IMR-90 (cell line): ENCODE data around the gene JMJD1C. TPM values are rescaled to one million over a fixed set of nuclear protein-coding genes. Genes with fewer than 3 reads are reported as not detected.

Source experiments
- ATAC-seq: fragments of 200-7000 bp; cut with Tn5 transposase; 2 replicates; pipeline ENCODE4 v1.9.1; 2020; ENCODE audit warnings: low read depth, mild to moderate bottlenecking, moderate library complexity
- BruUV-seq: library from RNA; stranded (reverse); fragments of 400-500 nt; replicated peaks from 2 replicates; lab custom pipeline; 2021; lab: Mats Ljungman, UMichigan
- CTCF ChIA-PET: fragments of 300-600 bp; formaldehyde crosslinking; extraction: SDS; loops from one replicate; lab custom pipeline; 2021; ENCODE audit warnings: antibody characterized with exemption; lab: Yijun Ruan, JAX
- POLR2A ChIA-PET: fragments of 300-600 bp; sonication (Branson Sonifier 250); formaldehyde crosslinking; loops from one replicate; lab custom pipeline; 2022; ENCODE audit warnings: antibody characterized with exemption; ENCODE audit not compliant: unreplicated experiment; lab: Charles Lee
- DNase-seq: peaks from one replicate; pipeline ENCODE4 v3.0.0; 2013
- H2AFZ ChIP-seq: replicated peaks from 2 replicates; pipeline ENCODE3; 2013; ENCODE audit warnings: low read length, mild to moderate bottlenecking; ENCODE audit not compliant: poor library complexity
- H2AK5ac ChIP-seq: 2 replicates; pipeline ENCODE4 v1.6.1; 2013; ENCODE audit warnings: low read depth, low read length, inconsistent platforms
- H2AK9ac ChIP-seq: replicated peaks from 2 replicates; pipeline ENCODE3; 2013; ENCODE audit warnings: mild to moderate bottlenecking, low read depth, low read length, moderate library complexity; ENCODE audit not compliant: poor library complexity
- H2BK120ac ChIP-seq: 2 replicates; pipeline ENCODE4 v1.6.1; 2013; ENCODE audit warnings: low read depth, low read length, inconsistent platforms
- H2BK15ac ChIP-seq: 3 replicates; pipeline ENCODE4 v1.6.1; 2013; ENCODE audit warnings: low read depth, low read length, inconsistent platforms
- H2BK20ac ChIP-seq: 2 replicates; pipeline ENCODE4 v1.6.1; 2013; ENCODE audit warnings: low read depth, mild to moderate bottlenecking, inconsistent platforms, low read length, moderate library complexity
- H2BK5ac ChIP-seq: 2 replicates; pipeline ENCODE4 v1.6.1; 2013; ENCODE audit warnings: mild to moderate bottlenecking, low read depth, low read length, inconsistent platforms; ENCODE audit not compliant: poor library complexity, severe bottlenecking
- H3K14ac ChIP-seq: replicated peaks from 2 replicates; pipeline ENCODE4 v1.6.1; 2013; ENCODE audit warnings: low read depth, low read length, inconsistent platforms
- H3K18ac ChIP-seq: 2 replicates; pipeline ENCODE4 v1.6.1; 2013; ENCODE audit warnings: low read depth, low read length, control low read depth
- H3K23ac ChIP-seq: 2 replicates; pipeline ENCODE4 v1.6.1; 2013; ENCODE audit warnings: low read depth, low read length, inconsistent platforms
- H3K27ac ChIP-seq: 2 replicates; pipeline ENCODE4 v1.5.1; 2013; ENCODE audit warnings: mild to moderate bottlenecking, control low read depth, low read length; ENCODE audit not compliant: insufficient read depth
- H3K27me3 ChIP-seq: 2 replicates; pipeline ENCODE4 v1.6.1; 2013; ENCODE audit warnings: low read length; ENCODE audit not compliant: control insufficient read depth, insufficient read depth
- H3K36me3 ChIP-seq: 2 replicates; pipeline ENCODE4 v1.6.1; 2013; ENCODE audit warnings: low read length, mixed read lengths; ENCODE audit not compliant: control insufficient read depth, insufficient read depth
- H3K4ac ChIP-seq: 2 replicates; pipeline ENCODE4 v1.6.1; 2013; ENCODE audit warnings: low read depth, low read length, inconsistent platforms
- H3K4me1 ChIP-seq: 2 replicates; pipeline ENCODE4 v1.6.1; 2013; ENCODE audit warnings: low read length, mixed read lengths; ENCODE audit not compliant: control insufficient read depth, insufficient read depth
- H3K4me2 ChIP-seq: 2 replicates; pipeline ENCODE4 v1.6.1; 2013; ENCODE audit warnings: low read depth, mild to moderate bottlenecking, control low read depth, low read length, moderate library complexity
- H3K4me3 ChIP-seq: 2 replicates; pipeline ENCODE4 v1.5.1; 2013; ENCODE audit warnings: low read depth, mild to moderate bottlenecking, control low read depth, low read length, moderate library complexity; ENCODE audit not compliant: insufficient read depth
- H3K56ac ChIP-seq: 2 replicates; pipeline ENCODE4 v1.6.1; 2013; ENCODE audit warnings: low read length, inconsistent platforms; ENCODE audit not compliant: insufficient read depth; ENCODE audit errors: extremely low read depth
- H3K79me1 ChIP-seq, 2 experiments: 2 replicates each; pipeline ENCODE4 v1.6.1; 2013; ENCODE audit warnings: low read length in 2 of 2, inconsistent platforms in 1 of 2, low read depth in 1 of 2
- H3K9ac ChIP-seq: 2 replicates; pipeline ENCODE4 v1.6.1; 2013; ENCODE audit warnings: low read depth, low read length, control low read depth
- H3K9me1 ChIP-seq: 2 replicates; pipeline ENCODE4 v1.6.1; 2013; ENCODE audit warnings: low read length, inconsistent platforms; ENCODE audit not compliant: insufficient read depth
- H3K9me3 ChIP-seq: 2 replicates; pipeline ENCODE4 v1.6.1; 2013; ENCODE audit warnings: low read length; ENCODE audit not compliant: control insufficient read depth, insufficient read depth
- H4K20me1 ChIP-seq: 2 replicates; pipeline ENCODE4 v1.6.1; 2013; ENCODE audit warnings: low read length, inconsistent platforms; ENCODE audit not compliant: insufficient read depth
- H4K5ac ChIP-seq: 2 replicates; pipeline ENCODE4 v1.6.1; 2013; ENCODE audit warnings: mild to moderate bottlenecking, low read depth, low read length, control low read depth
- H4K8ac ChIP-seq, 2 experiments: 2 replicates each; pipeline ENCODE4 v1.6.1; 2013; ENCODE audit warnings: low read depth in 2 of 2, low read length in 2 of 2, control low read depth in 1 of 2, inconsistent platforms in 1 of 2
- H4K91ac ChIP-seq: 2 replicates; pipeline ENCODE4 v1.6.1; 2013; ENCODE audit warnings: low read depth, low read length, inconsistent platforms; ENCODE audit not compliant: insufficient read depth
- BHLHE40 ChIP-seq: fragments of 150-350 bp; IDR thresholded peaks from 2 replicates; pipeline ENCODE4 v1.6.1; 2016; ENCODE audit warnings: mild to moderate bottlenecking, low read depth, low read length
- FOS ChIP-seq: fragments of 150-350 bp; IDR thresholded peaks from 2 replicates; pipeline ENCODE4 v1.6.1; 2016; ENCODE audit warnings: low read depth, low read length
- MXI1 ChIP-seq: IDR thresholded peaks from 2 replicates; pipeline ENCODE4 v1.6.1; 2012; ENCODE audit warnings: low read depth, mild to moderate bottlenecking, low read length, moderate library complexity, borderline replicate concordance
- WGBS, 2 experiments: methylation state at CpG; one replicate each; pipeline versions ENCODE4 v1.1.5 to v1.1.7; 2013; ENCODE audit warnings: missing lambda C conversion rate in 2 of 2; ENCODE audit not compliant: insufficient read length in 1 of 2; ENCODE audit errors: extremely low coverage in 2 of 2; 5-methylcytosine and 5-hydroxymethylcytosine counted together
- dilution Hi-C: fragments of 300-500 bp; cut with HindIII; formaldehyde crosslinking; loops from one replicate; pipeline ENCODE4 v1.14.3; 2018; ENCODE audit warnings: low sequenced_read_pairs; ENCODE audit not compliant: unreplicated experiment
- in situ Hi-C: fragments of 300-500 bp; cut with MboI; formaldehyde crosslinking; loops from 3 replicates; pipeline ENCODE4 v1.14.3; 2019; ENCODE audit warnings: low sequenced_read_pairs, inconsistent platforms, mixed read lengths
- intact Hi-C: fragments of 100-400 bp; cut with micrococcal nuclease; formaldehyde crosslinking; loops from 2 replicates; pipeline ENCODE4 v1.10.0; 2022
- polyA plus RNA-seq, 3 experiments: library from polyadenylated mRNA; depleted of rRNA; stranded (reverse); fragments of >200 nt; gene quantifications; 2 replicates each; pipeline ENCODE4 v1.2.3, GENCODE V29; 2012; ENCODE audit warnings: low replicate concordance in 1 of 3
- total RNA-seq: library from RNA; depleted of rRNA; stranded (reverse); fragments of >200 nt; gene quantifications from 2 replicates; pipeline ENCODE4 v1.2.3, GENCODE V29; 2012
- TF ChIP-seq, protein P1 (sequence below): fragments of 150-350 bp; IDR thresholded peaks from 2 replicates; pipeline ENCODE4 v1.6.1; 2016; ENCODE audit warnings: low read depth, mild to moderate bottlenecking, low read length, moderate library complexity, borderline replicate concordance
- TF ChIP-seq, protein P2 (sequence below): conservative IDR thresholded peaks from 2 replicates; pipeline ENCODE4 v1.5.1; 2012; ENCODE audit warnings: mild to moderate bottlenecking, low read depth, low read length, improper control_type of control experiment
- TF ChIP-seq, protein P3 (sequence below): fragments of 150-350 bp; IDR thresholded peaks from 2 replicates; pipeline ENCODE4 v1.6.1; 2017; ENCODE audit warnings: mild to moderate bottlenecking, antibody characterized with exemption, low read length, low read depth

Gene JMJD1C
- total and polyA plus RNA-seq, 2 of the 4 experiments (the other 2 are of a cell fraction): 15.6 to 96.8 TPM

DNA sequence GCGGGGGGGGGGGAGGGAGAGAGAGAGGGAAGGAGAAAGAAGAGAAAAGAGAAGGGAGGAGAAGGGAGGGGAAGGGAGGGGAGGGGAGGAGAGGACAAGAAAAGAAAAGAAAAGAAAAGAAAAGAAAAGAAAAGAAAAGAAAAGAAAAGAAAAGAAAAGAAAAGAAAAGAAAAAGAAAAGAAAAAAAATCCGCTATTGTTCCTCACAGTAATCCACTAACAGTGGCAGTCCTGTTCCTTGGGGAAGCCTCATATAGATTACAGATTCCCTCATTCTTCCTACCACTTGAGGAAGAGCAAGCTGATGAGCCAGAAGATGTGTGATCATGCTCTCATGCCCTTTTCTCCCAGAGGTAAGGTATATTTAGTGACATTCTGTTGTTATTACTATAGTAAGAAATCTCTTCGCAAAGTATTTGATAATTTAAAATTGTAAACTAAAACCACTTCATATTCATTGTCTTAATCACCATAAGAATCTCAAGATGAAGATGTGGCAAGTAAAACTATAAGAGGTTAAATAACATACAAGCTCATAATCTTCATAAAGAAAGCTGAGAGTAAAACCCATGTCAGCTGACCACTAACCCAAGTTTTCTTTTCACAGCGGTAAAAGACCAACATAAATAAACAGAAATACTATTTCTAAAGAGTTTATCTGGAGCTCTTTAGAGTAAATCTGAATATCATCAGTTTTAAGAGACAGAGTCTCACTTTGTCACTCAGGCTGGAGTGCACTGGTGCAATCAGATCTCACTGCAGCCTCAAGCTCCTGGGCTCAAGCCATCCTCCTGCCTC lies 128.1 kb downstream of the JMJD1C start (continued):
- no peak for TF ChIP-seq MXI1

DNA sequence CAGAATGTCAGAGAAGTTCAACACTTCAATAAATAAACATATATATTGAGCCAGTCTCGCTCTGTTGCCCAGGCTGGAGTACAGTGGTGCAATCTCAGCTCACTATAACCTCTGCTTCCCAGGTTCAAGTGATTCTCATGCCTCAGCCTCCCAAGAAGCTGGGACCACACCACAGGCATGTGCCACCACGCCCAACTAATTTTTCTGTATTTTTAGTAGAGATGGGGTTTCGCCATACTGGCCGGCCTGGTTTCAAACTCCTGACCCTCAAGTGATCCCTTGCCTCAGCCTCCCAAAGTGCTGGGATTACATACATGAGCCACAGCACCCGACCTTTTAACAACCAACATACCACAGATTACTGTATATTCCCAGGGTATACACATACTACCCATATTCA lies 134.2 kb downstream of the JMJD1C start:
- Histone ChIP-seq H2AFZ (no peak overlapping the region), H3K4me3 (no peak overlapping the region), H3K9me3 (no peaks in the 10 kb centered on the region), H3K27ac (no peak overlapping the region), H4K8ac (no peak overlapping the region), H3K9ac (no peak overlapping the region), H3K56ac (no peak overlapping the region), H2BK15ac (no peak overlapping the region), H3K79me1 (peaks cover 12 to 27% of the 10 kb centered on the region in 2 experiments; a peak in 3 of 4 replicates), H3K14ac (no peak overlapping the region), H3K4me2 (no peak overlapping the region), H3K4me1 (no peaks in the 10 kb centered on the region), H4K20me1 (no peaks in the 10 kb centered on the region), H2BK5ac (no peak overlapping the region), H2BK20ac (no peak overlapping the region), H3K23ac (no peak overlapping the region), H3K36me3 (no peaks in the 10 kb centered on the region), H4K5ac (no peak overlapping the region), H3K27me3 (no peaks in the 10 kb centered on the region), H3K4ac (no peak overlapping the region), H2BK120ac (no peak overlapping the region), H3K18ac (no peak overlapping the region), H3K9me1 (no peaks in the 10 kb centered on the region), H2AK9ac (no peak overlapping the region), H4K91ac (no peak overlapping the region), H2AK5ac (no peak overlapping the region)
- intact Hi-C loops: no loop called here
- DNase-seq (no peak), ATAC-seq (no peak)
- CTCF ChIA-PET: no interaction called here
- no peak for TF ChIP-seq BHLHE40
- TF ChIP-seq, protein P1, sequence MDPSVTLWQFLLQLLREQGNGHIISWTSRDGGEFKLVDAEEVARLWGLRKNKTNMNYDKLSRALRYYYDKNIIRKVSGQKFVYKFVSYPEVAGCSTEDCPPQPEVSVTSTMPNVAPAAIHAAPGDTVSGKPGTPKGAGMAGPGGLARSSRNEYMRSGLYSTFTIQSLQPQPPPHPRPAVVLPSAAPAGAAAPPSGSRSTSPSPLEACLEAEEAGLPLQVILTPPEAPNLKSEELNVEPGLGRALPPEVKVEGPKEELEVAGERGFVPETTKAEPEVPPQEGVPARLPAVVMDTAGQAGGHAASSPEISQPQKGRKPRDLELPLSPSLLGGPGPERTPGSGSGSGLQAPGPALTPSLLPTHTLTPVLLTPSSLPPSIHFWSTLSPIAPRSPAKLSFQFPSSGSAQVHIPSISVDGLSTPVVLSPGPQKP: no peak
- no peak for TF ChIP-seq MXI1
- TF ChIP-seq FOS: no peak
- TF ChIP-seq, protein P2, sequence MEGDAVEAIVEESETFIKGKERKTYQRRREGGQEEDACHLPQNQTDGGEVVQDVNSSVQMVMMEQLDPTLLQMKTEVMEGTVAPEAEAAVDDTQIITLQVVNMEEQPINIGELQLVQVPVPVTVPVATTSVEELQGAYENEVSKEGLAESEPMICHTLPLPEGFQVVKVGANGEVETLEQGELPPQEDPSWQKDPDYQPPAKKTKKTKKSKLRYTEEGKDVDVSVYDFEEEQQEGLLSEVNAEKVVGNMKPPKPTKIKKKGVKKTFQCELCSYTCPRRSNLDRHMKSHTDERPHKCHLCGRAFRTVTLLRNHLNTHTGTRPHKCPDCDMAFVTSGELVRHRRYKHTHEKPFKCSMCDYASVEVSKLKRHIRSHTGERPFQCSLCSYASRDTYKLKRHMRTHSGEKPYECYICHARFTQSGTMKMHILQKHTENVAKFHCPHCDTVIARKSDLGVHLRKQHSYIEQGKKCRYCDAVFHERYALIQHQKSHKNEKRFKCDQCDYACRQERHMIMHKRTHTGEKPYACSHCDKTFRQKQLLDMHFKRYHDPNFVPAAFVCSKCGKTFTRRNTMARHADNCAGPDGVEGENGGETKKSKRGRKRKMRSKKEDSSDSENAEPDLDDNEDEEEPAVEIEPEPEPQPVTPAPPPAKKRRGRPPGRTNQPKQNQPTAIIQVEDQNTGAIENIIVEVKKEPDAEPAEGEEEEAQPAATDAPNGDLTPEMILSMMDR: no peak
- TF ChIP-seq, protein P3, sequence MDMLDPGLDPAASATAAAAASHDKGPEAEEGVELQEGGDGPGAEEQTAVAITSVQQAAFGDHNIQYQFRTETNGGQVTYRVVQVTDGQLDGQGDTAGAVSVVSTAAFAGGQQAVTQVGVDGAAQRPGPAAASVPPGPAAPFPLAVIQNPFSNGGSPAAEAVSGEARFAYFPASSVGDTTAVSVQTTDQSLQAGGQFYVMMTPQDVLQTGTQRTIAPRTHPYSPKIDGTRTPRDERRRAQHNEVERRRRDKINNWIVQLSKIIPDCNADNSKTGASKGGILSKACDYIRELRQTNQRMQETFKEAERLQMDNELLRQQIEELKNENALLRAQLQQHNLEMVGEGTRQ: no peak
- dilution Hi-C loops: no loop called here
- BruUV-seq: no TSS peak
- in situ Hi-C loops: no loop called here
- 100% methylated on average over 1 of the region's 5 CpGs; no CpG with 5 or more reads in 1 of the 2 experiments for WGBS, 2 experiments
- POLR2A ChIA-PET: no interaction called here
